GM18499 (cell line): ENCODE results near the gene MATN1.

Experiments
- ATAC-seq: cut with Tn5 transposase; IDR thresholded peaks from one replicate; pipeline ENCODE4 v1.9.1; 2021; ENCODE audit warnings: moderate number of reproducible peaks; ENCODE audit not compliant: insufficient read depth, unreplicated experiment

MATN1 gene

DNA sequence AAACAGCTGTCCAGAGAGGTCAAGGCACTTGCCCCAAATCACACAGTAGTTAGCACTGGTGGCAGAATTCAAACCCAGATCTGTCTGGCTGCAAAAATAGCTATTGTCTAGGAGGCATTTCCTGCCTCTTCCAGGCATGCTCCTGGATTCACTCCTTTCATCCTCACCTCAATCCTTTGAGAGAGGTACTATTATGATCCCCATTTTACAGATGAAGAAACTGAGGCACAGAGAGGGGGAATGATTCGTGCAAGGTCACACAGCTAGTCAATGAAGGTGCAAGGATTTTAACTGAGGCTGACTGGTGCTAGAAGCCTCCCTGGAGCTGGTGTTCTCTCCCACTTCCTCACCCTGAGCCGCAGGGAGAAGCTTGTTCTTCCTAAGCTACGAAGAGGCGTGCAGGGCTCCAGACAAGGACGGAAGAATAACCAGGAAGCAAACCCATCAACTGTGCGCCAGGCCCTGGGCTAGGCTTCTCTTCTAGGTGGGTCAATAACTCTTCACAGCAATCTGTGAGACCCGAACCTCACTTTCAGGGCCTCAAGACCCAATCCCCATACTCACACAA is 34.8 kb upstream of the MATN1 start:
- no peak for ATAC-seq

GRCh38 chr1:30757352-30758120 is 34.2 kb upstream of the MATN1 start, which contains the start of gene LAPTM5:
Gene LAPTM5 (minus strand): TSS chr1:30757774. CDS start chr1:30757745, 29 bp downstream.
- ATAC-seq: no peak

DNA sequence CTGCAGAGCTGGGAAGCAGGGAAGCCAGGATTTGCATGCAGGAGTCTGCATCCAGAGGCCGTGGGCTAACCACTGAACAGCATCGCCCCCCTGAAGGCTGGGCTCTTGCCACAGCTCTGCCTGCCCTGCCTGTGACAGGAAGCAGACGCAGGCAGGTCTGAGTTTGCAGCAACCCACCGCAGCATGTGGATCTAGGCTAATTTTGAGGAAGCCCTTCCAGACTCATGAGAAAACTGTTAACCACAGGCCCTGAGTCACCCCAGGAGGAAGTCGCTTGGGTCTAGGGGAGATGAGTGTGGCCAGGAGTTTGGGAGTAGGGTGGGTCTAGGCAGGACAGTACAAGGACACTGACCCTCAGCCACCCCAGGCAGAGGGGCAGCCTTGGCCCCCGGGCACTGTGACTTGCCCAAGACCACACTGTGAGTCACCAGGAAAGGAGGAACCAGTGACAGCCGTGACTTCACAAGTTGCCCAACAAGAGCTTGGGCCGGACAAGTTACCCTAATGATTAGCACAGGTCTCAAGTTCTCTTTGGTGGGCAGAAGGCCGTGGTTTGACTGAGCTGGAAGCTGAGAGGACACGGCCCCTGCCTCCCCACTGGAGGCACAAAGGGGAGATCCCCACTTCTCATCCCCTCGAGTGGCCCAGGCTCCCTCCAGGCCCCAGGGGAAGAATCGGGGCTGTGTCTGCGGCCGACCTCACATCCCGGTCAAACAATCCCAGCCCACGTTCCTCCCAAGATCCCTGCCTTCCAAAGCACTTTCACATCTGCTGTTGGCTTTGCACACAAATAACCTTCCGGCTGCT is 33.4 kb upstream of the MATN1 start:
- no peak for ATAC-seq

GRCh38 chr1:30756206-30756544 is 32.8 kb upstream of the MATN1 start:
- ATAC-seq: no peak

- ATAC-seq: no peak
Measured at GRCh38 chr1:30755746-30756145, 32.4 kb upstream of the MATN1 start.

GRCh38 chr1:30755334-30755733 is 31.9 kb upstream of the MATN1 start:
- ATAC-seq: no peak

GRCh38 chr1:30754684-30755171 is 31.3 kb upstream of the MATN1 start:
- ATAC-seq: no peak

DNA sequence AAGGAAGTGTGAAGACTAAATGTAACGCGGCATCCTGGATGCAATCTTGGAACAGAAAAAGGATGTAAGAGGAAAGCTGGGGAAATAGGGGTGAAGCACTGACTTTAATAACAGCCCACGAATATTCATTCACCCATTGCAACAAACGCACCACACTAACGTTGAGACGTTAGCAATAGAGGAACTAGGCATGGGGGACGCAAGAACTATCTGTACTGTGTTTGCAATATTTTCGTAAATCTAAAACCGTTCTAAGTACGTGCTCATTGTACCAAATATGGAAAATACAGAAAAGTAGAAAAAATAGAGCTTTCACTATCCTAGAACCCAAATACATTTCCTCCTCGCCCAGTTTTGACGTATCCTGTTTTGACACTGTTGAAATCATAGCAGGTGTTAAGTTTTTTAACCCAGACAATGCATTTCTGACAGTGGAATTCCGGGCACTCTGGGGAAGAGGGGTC is 30.3 kb upstream of the MATN1 start:
- ATAC-seq: no peak

- ATAC-seq: no peak
Measured at GRCh38 chr1:30753118-30753517, 29.7 kb upstream of the MATN1 start.

DNA sequence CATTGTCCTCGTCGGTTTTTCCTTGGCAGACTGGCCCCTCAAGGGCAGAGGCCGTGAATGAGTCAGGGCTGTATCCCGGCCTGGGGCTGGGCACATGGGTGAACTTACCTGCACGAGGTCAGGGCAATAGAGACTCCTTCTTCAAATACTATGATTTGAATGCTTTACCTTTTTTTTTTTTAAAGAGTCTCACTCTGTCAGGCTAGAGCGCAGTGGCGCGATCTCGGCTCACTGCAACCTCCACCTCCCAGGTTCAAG is 29.2 kb upstream of the MATN1 start:
- no peak for ATAC-seq

DNA sequence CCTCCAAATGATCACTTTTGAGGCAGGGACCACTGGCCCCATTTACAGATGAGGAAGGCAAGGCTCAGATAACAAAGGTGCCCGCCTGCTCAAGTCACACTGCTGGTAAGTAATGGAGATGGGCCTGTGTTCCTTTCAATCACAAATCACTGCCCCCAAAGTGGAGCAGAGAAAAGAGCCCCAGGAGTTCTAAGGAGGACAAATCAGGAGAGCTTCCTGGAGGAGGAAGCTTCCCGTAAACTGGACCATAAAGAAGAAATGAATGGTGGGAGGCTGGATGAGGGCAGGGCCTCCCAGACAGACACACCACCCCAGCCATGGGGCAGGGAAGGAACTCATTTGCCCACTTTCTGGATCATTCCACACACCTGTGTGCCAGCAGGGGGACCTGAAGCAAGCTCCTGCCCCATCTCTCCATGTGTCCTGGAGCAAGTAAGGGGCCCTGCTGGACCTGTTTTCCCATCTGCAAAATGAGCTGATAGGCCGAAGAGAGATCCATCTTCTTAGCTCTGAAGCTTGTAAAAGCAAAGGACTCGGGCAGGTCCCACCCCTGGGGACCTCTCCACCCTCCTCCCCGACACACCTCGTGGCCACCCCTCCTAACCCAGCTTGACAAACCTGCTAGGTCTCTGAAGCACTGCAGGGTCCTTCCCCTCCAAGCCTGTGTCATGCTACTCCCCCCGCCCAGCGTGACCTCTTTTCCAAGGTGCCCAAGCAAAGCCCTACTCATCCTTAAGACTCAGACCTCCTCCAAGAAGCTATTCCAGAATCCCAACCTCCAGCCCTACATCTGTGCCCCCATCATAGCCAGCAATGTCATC is 28.7 kb upstream of the MATN1 start:
- no peak for ATAC-seq

DNA sequence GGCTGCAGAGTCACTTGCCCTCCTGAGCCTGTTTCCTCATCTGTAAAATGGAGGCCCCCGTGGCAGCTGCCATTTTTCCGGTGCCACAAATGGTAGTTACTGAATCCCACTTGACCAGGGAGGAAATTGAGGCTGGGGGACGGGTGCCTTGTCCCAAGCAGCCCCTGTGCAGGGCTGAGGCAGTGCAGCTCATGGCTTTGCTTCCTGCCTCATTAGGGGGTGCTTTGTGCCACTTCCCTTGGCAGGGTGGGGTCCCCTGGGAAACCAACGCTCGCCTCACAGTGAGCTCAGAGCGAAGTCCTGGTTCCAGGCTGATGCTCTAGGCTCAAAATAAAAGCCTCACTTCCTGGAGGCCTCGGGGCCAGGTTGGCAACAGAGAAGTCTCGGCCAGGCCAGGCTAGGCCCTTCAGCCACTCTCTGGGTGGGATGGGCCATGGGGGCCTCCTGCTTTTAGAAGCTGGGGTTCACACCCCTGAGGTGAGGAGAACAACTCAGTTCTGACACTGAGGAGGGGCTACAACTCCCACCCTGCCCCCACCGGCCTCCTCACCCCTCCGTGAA is 27.4 kb upstream of the MATN1 start:
- ATAC-seq: no peak

DNA sequence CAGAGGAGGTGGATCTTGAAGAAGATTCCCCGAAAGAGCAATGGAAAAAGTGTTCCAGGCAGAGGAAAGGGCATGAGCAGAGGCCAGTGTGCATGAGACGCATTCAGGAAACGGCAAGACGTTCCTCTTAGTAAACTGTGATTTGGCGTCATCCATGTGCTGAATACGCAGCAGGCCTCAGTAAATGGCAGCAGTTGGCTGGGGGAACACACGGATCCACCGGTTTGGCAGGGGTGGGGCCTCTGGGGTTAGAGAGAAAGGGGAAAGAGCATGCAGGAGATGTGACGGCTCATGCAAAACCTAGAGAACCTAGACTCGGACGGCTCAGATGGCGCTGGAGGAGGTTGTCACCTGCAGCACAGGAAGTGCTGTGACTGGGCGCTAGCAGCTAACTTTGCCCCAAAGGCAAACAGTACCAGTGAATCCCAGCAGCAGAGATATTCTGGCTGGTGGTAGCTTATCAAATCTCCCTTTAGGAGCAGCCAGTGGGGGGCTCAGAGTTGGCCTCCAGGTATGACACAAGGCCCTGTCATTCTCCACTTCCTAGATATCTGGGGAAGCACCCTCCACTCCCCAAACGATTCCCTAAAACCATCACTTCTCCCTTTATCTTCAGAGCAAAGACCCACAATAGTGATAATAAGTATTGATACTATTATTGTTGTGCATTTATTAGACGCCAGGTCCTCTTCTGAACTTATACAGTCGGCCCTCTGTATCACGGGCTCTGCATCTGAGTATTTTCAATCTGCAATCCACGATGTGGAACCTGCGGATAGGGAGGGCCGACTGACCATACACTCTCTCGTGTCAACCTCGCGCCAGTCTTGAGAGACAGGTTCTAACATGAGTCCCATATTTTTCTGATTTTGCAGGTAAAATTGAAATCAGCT is 26.6 kb upstream of the MATN1 start:
- ATAC-seq: no peak

- ATAC-seq: no peak
Measured at GRCh38 chr1:30748699-30749401, 25.5 kb upstream of the MATN1 start.

DNA sequence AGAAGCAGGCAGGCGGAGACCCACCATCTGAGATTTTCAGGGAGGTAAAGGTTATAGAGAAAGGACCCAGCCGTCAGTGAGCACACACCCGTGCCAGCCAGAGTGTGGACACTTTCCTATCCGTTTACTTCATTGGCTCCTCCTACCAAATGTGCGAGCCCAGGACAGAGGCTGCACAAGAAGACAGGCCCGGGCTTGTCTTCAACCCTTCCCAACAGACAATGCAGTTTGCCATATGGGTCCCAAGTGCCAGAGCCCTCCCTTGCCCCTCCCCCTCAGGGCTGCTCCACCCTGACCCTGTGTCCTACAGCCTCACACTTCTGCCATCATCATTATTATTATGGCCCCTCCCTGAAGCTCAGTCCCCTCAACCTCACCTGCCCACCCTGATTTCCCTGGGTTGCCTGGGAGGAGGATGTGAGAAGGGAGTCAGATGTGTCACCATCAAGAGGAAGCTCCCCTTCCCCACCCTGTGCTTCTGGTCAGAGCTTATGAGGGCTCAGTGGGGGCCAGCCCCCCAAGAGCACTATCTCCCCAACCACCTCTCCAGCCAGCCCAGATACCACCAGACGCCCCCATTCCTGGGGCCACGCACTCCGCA is 24.8 kb upstream of the MATN1 start:
- ATAC-seq: no peak

GRCh38 chr1:30747033-30748008 is 23.9 kb upstream of the MATN1 start:
- ATAC-seq: no peak
